ENCODE measurements around the gene RAI1.

DNA sequence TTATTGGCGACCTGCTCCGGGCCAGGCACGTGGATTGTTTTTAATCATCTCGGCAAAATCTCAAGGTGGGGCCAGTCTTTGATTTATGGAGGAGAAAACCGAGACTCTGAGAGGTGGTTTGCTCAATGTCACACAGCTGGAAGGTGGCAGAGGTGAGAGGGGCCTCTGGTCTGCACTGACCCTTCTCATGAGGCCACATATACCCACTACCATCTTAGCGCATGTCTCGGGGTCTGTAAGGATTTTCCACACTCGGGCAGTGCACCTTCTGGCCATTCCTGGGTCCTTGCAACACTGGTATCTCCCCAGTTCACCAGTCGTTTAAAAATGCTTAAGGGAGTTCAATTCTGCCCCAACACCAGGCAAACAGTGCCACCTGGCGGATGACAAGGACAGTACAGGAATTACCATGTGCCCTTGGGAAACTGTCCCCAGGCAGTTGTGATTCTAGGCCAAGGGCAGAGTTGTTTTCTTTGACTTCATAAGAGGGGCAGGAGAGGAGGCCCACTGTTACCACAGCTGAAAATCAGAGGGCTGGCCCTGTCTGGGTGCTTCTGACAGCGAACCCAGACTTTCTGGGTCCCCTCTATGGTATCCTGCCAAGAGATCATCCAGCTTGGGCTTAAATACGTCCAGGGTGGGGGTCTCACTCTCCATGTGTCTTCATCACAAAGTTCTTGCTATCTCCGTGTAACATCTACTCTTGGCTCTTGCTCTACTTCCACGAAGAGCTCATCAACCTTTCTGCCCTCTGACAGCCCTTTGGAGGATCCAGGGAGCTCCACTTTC lies 39.4 kb upstream of the RAI1 start:
- TF ChIP-seq ARNTL (CRISPR knock-in tag; IDR thresholded peaks at IDR 0.05; ENCODE audit: borderline replicate concordance, low read depth) (no peak), ZFP3 (CRISPR knock-in tag; IDR thresholded peaks at IDR 0.05) (no peak), ZFP30 (CRISPR knock-in tag; IDR thresholded peaks at IDR 0.05) (no peak), TCF4 (CRISPR knock-in tag; IDR thresholded peaks at IDR 0.05; ENCODE audit: borderline replicate concordance) (no peak), RARB (CRISPR knock-in tag; IDR thresholded peaks at IDR 0.05) (no peak), TOX (CRISPR knock-in tag; IDR thresholded peaks at IDR 0.05; ENCODE audit: borderline replicate concordance) (no peak), GLIS3 (CRISPR knock-in tag; IDR thresholded peaks at IDR 0.05) (no peak), ZNF8 (CRISPR knock-in tag; IDR thresholded peaks at IDR 0.05) (no peak), PPARA (CRISPR knock-in tag; IDR thresholded peaks at IDR 0.05; ENCODE audit: borderline replicate concordance) (no peak)
- TF ChIP-seq, protein P1, sequence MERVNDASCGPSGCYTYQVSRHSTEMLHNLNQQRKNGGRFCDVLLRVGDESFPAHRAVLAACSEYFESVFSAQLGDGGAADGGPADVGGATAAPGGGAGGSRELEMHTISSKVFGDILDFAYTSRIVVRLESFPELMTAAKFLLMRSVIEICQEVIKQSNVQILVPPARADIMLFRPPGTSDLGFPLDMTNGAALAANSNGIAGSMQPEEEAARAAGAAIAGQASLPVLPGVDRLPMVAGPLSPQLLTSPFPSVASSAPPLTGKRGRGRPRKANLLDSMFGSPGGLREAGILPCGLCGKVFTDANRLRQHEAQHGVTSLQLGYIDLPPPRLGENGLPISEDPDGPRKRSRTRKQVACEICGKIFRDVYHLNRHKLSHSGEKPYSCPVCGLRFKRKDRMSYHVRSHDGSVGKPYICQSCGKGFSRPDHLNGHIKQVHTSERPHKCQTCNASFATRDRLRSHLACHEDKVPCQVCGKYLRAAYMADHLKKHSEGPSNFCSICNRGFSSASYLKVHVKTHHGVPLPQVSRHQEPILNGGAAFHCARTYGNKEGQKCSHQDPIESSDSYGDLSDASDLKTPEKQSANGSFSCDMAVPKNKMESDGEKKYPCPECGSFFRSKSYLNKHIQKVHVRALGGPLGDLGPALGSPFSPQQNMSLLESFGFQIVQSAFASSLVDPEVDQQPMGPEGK (CRISPR knock-in tag; IDR thresholded peaks at IDR 0.05; ENCODE audit: borderline replicate concordance): no peak

Data from SK-N-SH treated with all-trans-retinoic acid at 6 μM for 48 hours (cell line).